D341Med (cell line): ENCODE measurements around the gene ZNF654.
"Not testable (repeated sequence)": the region's sequence is repeated elsewhere in the genome, so short reads cannot be mapped to it uniquely, and the experiment has no call there.

Experiments
- DNase-seq: peaks from one replicate; pipeline ENCODE4 v3.0.0; 2012; ENCODE audit warnings: low spot score

ZNF654 gene

GRCh38 chr3:88061746-88062145, 2.7 kb downstream of the ZNF654 start:
- no peak for DNase-seq

- no peak for DNase-seq
These were observed 16.0 kb downstream of the ZNF654 start for GRCh38 chr3:88075072-88075471.

GRCh38 chr3:88075497-88075896, 16.4 kb downstream of the ZNF654 start:
- DNase-seq, result no peak

GRCh38 chr3:88076712-88077111, 17.7 kb downstream of the ZNF654 start:
- DNase-seq, result no peak

- DNase-seq, result no peak
These were observed 19.9 kb downstream of the ZNF654 start for GRCh38 chr3:88078932-88079331.

GRCh38 chr3:88082854-88083253, 23.8 kb downstream of the ZNF654 start:
- no peak for DNase-seq

GRCh38 chr3:88084097-88084501, 25.0 kb downstream of the ZNF654 start:
- no peak for DNase-seq

GRCh38 chr3:88090681-88091080, 31.6 kb downstream of the ZNF654 start:
- DNase-seq, result no peak

- no peak for DNase-seq
These were observed 33.2 kb downstream of the ZNF654 start for GRCh38 chr3:88092270-88092669.

- DNase-seq, result no peak
These were observed 34.2 kb downstream of the ZNF654 start for GRCh38 chr3:88093266-88093665.

GRCh38 chr3:88101142-88101541, 42.1 kb downstream of the ZNF654 start:
- no peak for DNase-seq

GRCh38 chr3:88105325-88105724, 46.3 kb downstream of the ZNF654 start:
- DNase-seq, result no peak

- no peak for DNase-seq
These were observed 53.2 kb downstream of the ZNF654 start for GRCh38 chr3:88112289-88112688.

- DNase-seq, result peak; percentile 58
These were observed 54.5 kb downstream of the ZNF654 start for GRCh38 chr3:88113311-88114162.

GRCh38 chr3:88114878-88115549, 56.0 kb downstream of the ZNF654 start:
- no peak for DNase-seq

- DNase-seq, result no peak
These were observed 58.6 kb downstream of the ZNF654 start for GRCh38 chr3:88117683-88118082.

GRCh38 chr3:88118603-88119002, 59.5 kb downstream of the ZNF654 start:
- not testable (repeated sequence) for DNase-seq

- DNase-seq, result no peak
These were observed 64.5 kb downstream of the ZNF654 start for GRCh38 chr3:88123526-88123925.

- no peak for DNase-seq
These were observed 72.6 kb downstream of the ZNF654 start for GRCh38 chr3:88131695-88132094.

GRCh38 chr3:88132894-88133293, 73.8 kb downstream of the ZNF654 start:
- DNase-seq, result no peak

- DNase-seq, result no peak
These were observed 74.7 kb downstream of the ZNF654 start for GRCh38 chr3:88133711-88134263.

- DNase-seq, result no peak
These were observed 78.8 kb downstream of the ZNF654 start for GRCh38 chr3:88137836-88138235.

- DNase-seq, result no peak
These were observed 82.5 kb downstream of the ZNF654 start for GRCh38 chr3:88141458-88142083.
